Measurements from ENCODE around the gene MYO5B. TPM values are rescaled to one million over a fixed set of nuclear protein-coding genes. Genes with fewer than 3 reads are reported as not detected.

The MYO5B gene
- total RNA-seq, 2 experiments from 2014 or later: not detected

- no peak for ATAC-seq (ENCODE audit: poor library complexity)
- Mint-ChIP-seq H3K27me3 (no peaks in the 10 kb centered on the region), H3K4me3 (peak overlapping the region; percentile 81), H3K27ac (peak overlapping the region; percentile 84), H3K4me1 (ENCODE audit: low read depth) (peaks cover 70% of the 10 kb centered on the region), H3K9me3 (no peaks in the 10 kb centered on the region), H3K36me3 (ENCODE audit: low read depth) (peaks cover under 1% of the 10 kb centered on the region)
- peak overlapping the region in 1 of 2 donors; percentile 27 for H3K27ac ChIP-seq (ENCODE audit: low read depth in 1 of 2, low read length in 2 of 2)
- POLR2A ChIA-PET: interaction anchor here (0.6 to 1.1 kb wide), 4 partner anchors 8 to 35 kb away, joined by 3 to 5 read pairs (median 3); no protein-coding TSS in a partner anchor
- TF ChIP-seq, protein P1, sequence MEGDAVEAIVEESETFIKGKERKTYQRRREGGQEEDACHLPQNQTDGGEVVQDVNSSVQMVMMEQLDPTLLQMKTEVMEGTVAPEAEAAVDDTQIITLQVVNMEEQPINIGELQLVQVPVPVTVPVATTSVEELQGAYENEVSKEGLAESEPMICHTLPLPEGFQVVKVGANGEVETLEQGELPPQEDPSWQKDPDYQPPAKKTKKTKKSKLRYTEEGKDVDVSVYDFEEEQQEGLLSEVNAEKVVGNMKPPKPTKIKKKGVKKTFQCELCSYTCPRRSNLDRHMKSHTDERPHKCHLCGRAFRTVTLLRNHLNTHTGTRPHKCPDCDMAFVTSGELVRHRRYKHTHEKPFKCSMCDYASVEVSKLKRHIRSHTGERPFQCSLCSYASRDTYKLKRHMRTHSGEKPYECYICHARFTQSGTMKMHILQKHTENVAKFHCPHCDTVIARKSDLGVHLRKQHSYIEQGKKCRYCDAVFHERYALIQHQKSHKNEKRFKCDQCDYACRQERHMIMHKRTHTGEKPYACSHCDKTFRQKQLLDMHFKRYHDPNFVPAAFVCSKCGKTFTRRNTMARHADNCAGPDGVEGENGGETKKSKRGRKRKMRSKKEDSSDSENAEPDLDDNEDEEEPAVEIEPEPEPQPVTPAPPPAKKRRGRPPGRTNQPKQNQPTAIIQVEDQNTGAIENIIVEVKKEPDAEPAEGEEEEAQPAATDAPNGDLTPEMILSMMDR (IDR thresholded peaks at IDR 0.05): no peak
- intact Hi-C loops (cut with DNase I, micrococcal nuclease): loop anchor here in 1 of 2 experiments (5.0 to 10.0 kb wide), 3 partner anchors 332 to 874 kb away; partner anchors contain the start of genes C18orf32, CXXC1 and MBD1
- H3K4me1 ChIP-seq (ENCODE audit: insufficient read depth, low read length): peaks cover 47% of the 10 kb centered on the region
- CTCF ChIA-PET: no interaction called here
- no peaks in the 10 kb centered on the region for H3K9me3 ChIP-seq (ENCODE audit: control insufficient read depth in 1 of 2, insufficient read depth in 1 of 2, low read length in 2 of 2)
- no peak overlapping the region for H3K4me3 ChIP-seq (ENCODE audit: low read length)
- no peaks in the 10 kb centered on the region for H3K36me3 ChIP-seq (ENCODE audit: insufficient read depth, low read length)
- H3K27me3 ChIP-seq (ENCODE audit: control insufficient read depth in 1 of 2, insufficient read depth in 2 of 2, low read length in 2 of 2): no peaks in the 10 kb centered on the region
- DNase-seq: no peak
Observed at GRCh38 chr18:49819071-49819662, 375.8 kb downstream of the MYO5B start.

GRCh38 chr18:49817947-49818346, 377.0 kb downstream of the MYO5B start:
- DNase-seq: no peak
- Histone ChIP-seq H3K27me3 (ENCODE audit: control insufficient read depth in 1 of 2, insufficient read depth in 2 of 2, low read length in 2 of 2) (no peaks in the 10 kb centered on the region), H3K36me3 (ENCODE audit: insufficient read depth, low read length) (no peaks in the 10 kb centered on the region), H3K4me3 (ENCODE audit: low read length) (no peak overlapping the region), H3K9me3 (ENCODE audit: control insufficient read depth in 1 of 2, insufficient read depth in 1 of 2, low read length in 2 of 2) (no peaks in the 10 kb centered on the region), H3K4me1 (ENCODE audit: insufficient read depth, low read length) (peaks cover 52% of the 10 kb centered on the region), H3K27ac (ENCODE audit: low read depth in 1 of 2, low read length in 2 of 2) (no peak overlapping the region)
- ATAC-seq (ENCODE audit: poor library complexity): no peak
- Mint-ChIP-seq H3K36me3 (ENCODE audit: low read depth) (peaks cover 13% of the 10 kb centered on the region), H3K27ac (peak overlapping the region; percentile 50), H3K9me3 (no peaks in the 10 kb centered on the region), H3K27me3 (no peaks in the 10 kb centered on the region), H3K4me1 (ENCODE audit: low read depth) (peaks cover 77% of the 10 kb centered on the region), H3K4me3 (peak overlapping the region; percentile 55)
- CTCF ChIA-PET: interaction anchor here (1.5 kb wide), 1 partner anchor 41 kb away, joined by 3 read pairs; no protein-coding TSS in a partner anchor
- POLR2A ChIA-PET: no interaction called here
- intact Hi-C loops (cut with DNase I, micrococcal nuclease): loop anchor here in 1 of 2 experiments (5.0 to 10.0 kb wide), 3 partner anchors 331 to 873 kb away; partner anchors contain the start of genes C18orf32, CXXC1 and MBD1
- TF ChIP-seq, protein P1 (IDR thresholded peaks at IDR 0.05): no peak

- ATAC-seq (ENCODE audit: poor library complexity): no peak
- peak overlapping the region; percentile 19 for H3K27ac Mint-ChIP-seq
Observed at GRCh38 chr18:49815927-49816326, 379.0 kb downstream of the MYO5B start.

More at GRCh38 chr18:49815927-49816326, 379.0 kb downstream of the MYO5B start:
- DNase-seq: no peak
- peaks cover 83% of the 10 kb centered on the region for H3K4me1 Mint-ChIP-seq (ENCODE audit: low read depth)
- H3K4me3 ChIP-seq (ENCODE audit: low read length): no peak overlapping the region
- H3K9me3 Mint-ChIP-seq: no peaks in the 10 kb centered on the region
- POLR2A ChIA-PET: no interaction called here
- H3K36me3 Mint-ChIP-seq (ENCODE audit: low read depth): peaks cover 17% of the 10 kb centered on the region
- H3K4me3 Mint-ChIP-seq: peak overlapping the region; percentile 89
- H3K9me3 ChIP-seq (ENCODE audit: control insufficient read depth in 1 of 2, insufficient read depth in 1 of 2, low read length in 2 of 2): no peaks in the 10 kb centered on the region
- no peaks in the 10 kb centered on the region for H3K36me3 ChIP-seq (ENCODE audit: insufficient read depth, low read length)
- H3K27me3 ChIP-seq (ENCODE audit: control insufficient read depth in 1 of 2, insufficient read depth in 2 of 2, low read length in 2 of 2): no peaks in the 10 kb centered on the region
- TF ChIP-seq, protein P1 (IDR thresholded peaks at IDR 0.05): no peak
- H3K4me1 ChIP-seq (ENCODE audit: insufficient read depth, low read length): peaks cover 59% of the 10 kb centered on the region
- CTCF ChIA-PET: no interaction called here
- no peaks in the 10 kb centered on the region for H3K27me3 Mint-ChIP-seq
- H3K27ac ChIP-seq (ENCODE audit: low read depth in 1 of 2, low read length in 2 of 2): no peak overlapping the region
- intact Hi-C loops (cut with DNase I, micrococcal nuclease): loop anchor here in 1 of 2 experiments (5.0 to 10.0 kb wide), 3 partner anchors 329 to 871 kb away; partner anchors contain the start of genes C18orf32, CXXC1 and MBD1
